Activated naive CD4-positive, alpha-beta T cell treated with anti-CD3 and anti-CD28 coated beads, Interleukin-2, amount 50 U/mL, for 16 hours (primary cell): ENCODE results near the gene GALNT12.

Experiments used
- DNase-seq: peaks from one replicate; pipeline ENCODE4 v3.0.0-alpha.2; 2020

The GALNT12 gene

GRCh38 chr9:98864281-98865174 is 57.1 kb downstream of the GALNT12 start:
- DNase-seq = no peak

GRCh38 chr9:98865284-98865875 is 57.9 kb downstream of the GALNT12 start:
- no peak for DNase-seq

GRCh38 chr9:98866435-98867102 is 59.1 kb downstream of the GALNT12 start:
- DNase-seq = no peak

- no peak for DNase-seq
Measured at GRCh38 chr9:98867103-98867428, 59.6 kb downstream of the GALNT12 start.

- DNase-seq = no peak
Measured at GRCh38 chr9:98867429-98868168, 60.1 kb downstream of the GALNT12 start.

GRCh38 chr9:98869078-98869745 is 61.7 kb downstream of the GALNT12 start:
- DNase-seq = no peak

- DNase-seq = no peak
Measured at GRCh38 chr9:98869866-98870265, 62.4 kb downstream of the GALNT12 start.

- DNase-seq = no peak
Measured at GRCh38 chr9:98870782-98871557, 63.5 kb downstream of the GALNT12 start.

GRCh38 chr9:98871558-98872065 is 64.1 kb downstream of the GALNT12 start:
- no peak for DNase-seq

- DNase-seq = no peak
Measured at GRCh38 chr9:98873526-98873925, 66.1 kb downstream of the GALNT12 start.

GRCh38 chr9:98873951-98874371 is 66.5 kb downstream of the GALNT12 start:
- DNase-seq = no peak

- no peak for DNase-seq
Measured at GRCh38 chr9:98874721-98875255, 67.3 kb downstream of the GALNT12 start.

- no peak for DNase-seq
Measured at GRCh38 chr9:98875536-98875935, 68.1 kb downstream of the GALNT12 start.

GRCh38 chr9:98877311-98877710 is 69.8 kb downstream of the GALNT12 start:
- no peak for DNase-seq

- no peak for DNase-seq
Measured at GRCh38 chr9:98879094-98879962, 71.9 kb downstream of the GALNT12 start.

- no peak for DNase-seq
Measured at GRCh38 chr9:98879963-98880310, 72.5 kb downstream of the GALNT12 start.

GRCh38 chr9:98880311-98881015 is 73.0 kb downstream of the GALNT12 start:
- DNase-seq = no peak

- no peak for DNase-seq
Measured at GRCh38 chr9:98881356-98881755, 73.9 kb downstream of the GALNT12 start.

GRCh38 chr9:98881836-98882568 is 74.5 kb downstream of the GALNT12 start:
- no peak for DNase-seq
